ENCODE results near the gene DDR1.
"Not testable (repeated sequence)": the region's sequence is repeated elsewhere in the genome, so short reads cannot be mapped to it uniquely, and the experiment has no call there.

DDR1 gene

DNA sequence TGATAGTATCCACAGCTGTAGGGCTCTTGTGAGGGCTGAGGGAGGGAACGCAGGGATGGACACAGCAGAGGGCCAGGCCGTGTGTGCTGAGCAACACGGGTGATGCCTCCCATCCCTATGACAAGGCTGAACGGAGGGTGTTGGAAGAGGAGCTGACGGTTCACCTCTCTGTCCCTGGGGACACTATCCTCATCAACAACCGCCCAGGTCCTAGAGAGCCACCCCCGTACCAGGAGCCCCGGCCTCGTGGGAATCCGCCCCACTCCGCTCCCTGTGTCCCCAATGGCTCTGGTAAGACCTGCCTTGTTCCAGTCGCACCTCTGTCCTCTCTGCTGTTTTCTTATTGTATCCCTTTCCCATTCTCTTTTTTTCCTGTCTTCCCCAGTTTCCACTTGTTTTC is 10.1 kb downstream of the DDR1 start:
- Mint-ChIP-seq H3K27me3 (no peaks in the 10 kb centered on the region), H3K36me3 (peaks cover 9% of the 10 kb centered on the region), H3K4me3 (no peak overlapping the region), H3K9me3 (no peaks in the 10 kb centered on the region), H3K27ac (no peak overlapping the region), H3K4me1 (no peaks in the 10 kb centered on the region)

DNA sequence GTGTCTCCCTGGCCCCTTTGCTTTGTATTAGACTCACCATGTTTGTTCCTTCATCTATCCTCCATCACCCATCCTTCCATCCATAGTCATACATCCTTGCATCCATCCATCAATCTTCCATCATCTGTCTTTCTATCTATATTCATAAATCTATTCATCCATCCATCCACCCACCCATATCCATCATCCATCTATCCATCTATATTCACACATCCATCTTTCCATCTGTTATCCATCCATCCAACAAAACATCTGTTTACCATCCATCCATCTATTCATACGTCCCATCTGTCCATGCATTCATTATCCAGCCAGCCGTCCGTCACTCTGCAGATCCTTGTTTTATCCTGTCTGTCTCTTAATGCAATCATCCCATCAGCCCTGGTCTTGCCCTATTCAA is 10.6 kb downstream of the DDR1 start:
- Mint-ChIP-seq H3K4me1 (no peaks in the 10 kb centered on the region), H3K9me3 (no peaks in the 10 kb centered on the region), H3K27ac (no peak overlapping the region), H3K36me3 (peaks cover 9% of the 10 kb centered on the region), H3K4me3 (no peak overlapping the region), H3K27me3 (no peaks in the 10 kb centered on the region)

DNA sequence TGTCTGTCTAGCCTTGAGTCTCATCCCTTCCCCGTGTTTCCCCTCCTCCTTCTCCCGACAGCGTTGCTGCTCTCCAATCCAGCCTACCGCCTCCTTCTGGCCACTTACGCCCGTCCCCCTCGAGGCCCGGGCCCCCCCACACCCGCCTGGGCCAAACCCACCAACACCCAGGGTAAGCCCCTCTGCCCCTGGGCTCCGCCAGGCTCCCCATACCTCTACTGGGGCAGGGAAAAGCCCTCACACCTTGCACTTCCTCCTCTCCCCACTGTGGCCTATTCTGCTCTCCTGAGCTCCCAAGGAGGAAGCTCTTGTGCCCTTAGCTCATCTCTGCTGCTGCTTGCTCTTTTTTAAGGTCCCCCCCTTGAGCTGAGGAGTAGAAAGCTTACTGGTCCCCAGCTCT is 11.0 kb downstream of the DDR1 start:
- no peaks in the 10 kb centered on the region for H3K4me1 Mint-ChIP-seq
- peaks cover 11% of the 10 kb centered on the region for H3K36me3 Mint-ChIP-seq
- no peaks in the 10 kb centered on the region for H3K27me3 Mint-ChIP-seq
- no peak overlapping the region for H3K4me3 Mint-ChIP-seq
- H3K9me3 Mint-ChIP-seq = no peaks in the 10 kb centered on the region
- no peak overlapping the region for H3K27ac Mint-ChIP-seq

DNA sequence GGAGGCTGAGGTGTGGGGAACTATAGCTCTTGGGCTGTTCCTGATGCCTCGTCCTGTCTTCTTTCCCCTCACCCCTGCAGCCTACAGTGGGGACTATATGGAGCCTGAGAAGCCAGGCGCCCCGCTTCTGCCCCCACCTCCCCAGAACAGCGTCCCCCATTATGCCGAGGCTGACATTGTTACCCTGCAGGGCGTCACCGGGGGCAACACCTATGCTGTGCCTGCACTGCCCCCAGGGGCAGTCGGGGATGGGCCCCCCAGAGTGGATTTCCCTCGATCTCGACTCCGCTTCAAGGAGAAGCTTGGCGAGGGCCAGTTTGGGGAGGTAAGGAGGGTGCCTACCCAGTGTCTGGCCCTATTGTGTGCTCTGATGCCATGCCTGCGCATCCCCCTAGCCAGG is 12.2 kb downstream of the DDR1 start:
- Mint-ChIP-seq H3K9me3 (no peaks in the 10 kb centered on the region), H3K27me3 (no peaks in the 10 kb centered on the region), H3K27ac (peak overlapping the region; percentile 6), H3K36me3 (peaks cover 11% of the 10 kb centered on the region), H3K4me1 (no peaks in the 10 kb centered on the region), H3K4me3 (no peak overlapping the region)

DNA sequence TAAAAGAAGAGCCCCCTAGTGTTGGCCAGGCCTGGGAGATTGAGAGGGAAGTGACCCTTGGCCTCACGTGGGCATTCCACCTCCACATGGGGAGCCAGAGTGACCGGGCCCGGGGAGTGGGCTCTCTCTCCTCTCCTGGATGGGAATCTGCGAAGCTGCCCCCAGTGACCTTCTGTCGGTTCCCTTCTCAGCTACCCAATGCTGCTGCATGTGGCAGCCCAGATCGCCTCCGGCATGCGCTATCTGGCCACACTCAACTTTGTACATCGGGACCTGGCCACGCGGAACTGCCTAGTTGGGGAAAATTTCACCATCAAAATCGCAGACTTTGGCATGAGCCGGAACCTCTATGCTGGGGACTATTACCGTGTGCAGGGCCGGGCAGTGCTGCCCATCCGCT is 13.6 kb downstream of the DDR1 start:
- Mint-ChIP-seq H3K27me3 (no peaks in the 10 kb centered on the region), H3K36me3 (peaks cover 9% of the 10 kb centered on the region), H3K9me3 (no peaks in the 10 kb centered on the region), H3K4me1 (no peaks in the 10 kb centered on the region), H3K4me3 (no peak overlapping the region), H3K27ac (no peak overlapping the region)

DNA sequence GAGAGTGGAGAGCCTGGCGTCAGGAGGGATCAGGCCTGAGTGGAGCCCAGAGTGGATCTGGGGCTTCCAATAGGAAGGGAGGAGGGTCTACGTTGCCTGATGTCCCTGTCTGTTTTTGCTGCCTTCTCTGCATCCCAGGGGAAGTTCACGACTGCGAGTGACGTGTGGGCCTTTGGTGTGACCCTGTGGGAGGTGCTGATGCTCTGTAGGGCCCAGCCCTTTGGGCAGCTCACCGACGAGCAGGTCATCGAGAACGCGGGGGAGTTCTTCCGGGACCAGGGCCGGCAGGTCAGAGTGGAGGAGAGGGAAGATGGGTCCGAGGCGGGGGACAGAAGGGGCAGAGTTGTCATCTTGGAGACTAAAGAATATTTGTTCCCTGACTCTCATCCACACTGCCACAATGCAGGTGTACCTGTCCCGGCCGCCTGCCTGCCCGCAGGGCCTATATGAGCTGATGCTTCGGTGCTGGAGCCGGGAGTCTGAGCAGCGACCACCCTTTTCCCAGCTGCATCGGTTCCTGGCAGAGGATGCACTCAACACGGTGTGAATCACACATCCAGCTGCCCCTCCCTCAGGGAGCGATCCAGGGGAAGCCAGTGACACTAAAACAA is 14.5 kb downstream of the DDR1 start:
- Mint-ChIP-seq H3K9me3 (no peaks in the 10 kb centered on the region), H3K4me1 (no peaks in the 10 kb centered on the region), H3K27ac (no peak overlapping the region), H3K4me3 (no peak overlapping the region), H3K27me3 (no peaks in the 10 kb centered on the region), H3K36me3 (peaks cover 9% of the 10 kb centered on the region)

DNA sequence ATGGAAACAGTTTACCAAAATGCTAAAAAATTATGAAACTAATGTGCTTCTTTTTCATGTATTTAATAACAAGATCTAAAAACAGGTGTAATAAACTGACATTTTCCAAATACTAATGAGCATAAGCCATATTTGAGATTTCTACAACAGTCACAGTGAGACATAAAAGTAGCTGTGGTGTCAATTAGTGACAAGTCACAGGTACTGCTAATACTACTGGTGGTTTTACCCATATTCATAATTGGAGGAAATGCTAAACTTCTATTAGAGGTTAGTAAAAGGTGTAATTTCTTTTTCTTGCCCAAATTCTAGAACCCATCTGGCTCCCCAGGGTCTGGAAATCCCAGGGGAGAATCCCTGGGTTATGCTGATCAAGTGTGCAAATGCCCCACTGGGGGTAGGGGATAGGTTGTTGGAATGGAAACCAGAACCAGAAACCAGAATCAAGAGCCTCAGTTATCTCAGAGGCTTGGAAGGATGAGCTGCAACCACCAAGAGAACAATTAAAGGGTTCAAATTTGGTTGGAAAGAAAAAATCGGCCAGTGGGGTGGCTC is 16.6 kb downstream of the DDR1 start:
- Mint-ChIP-seq H3K27ac (no peak overlapping the region), H3K27me3 (no peaks in the 10 kb centered on the region), H3K4me1 (no peaks in the 10 kb centered on the region), H3K9me3 (no peaks in the 10 kb centered on the region), H3K4me3 (no peak overlapping the region), H3K36me3 (peaks cover 4% of the 10 kb centered on the region)

DNA sequence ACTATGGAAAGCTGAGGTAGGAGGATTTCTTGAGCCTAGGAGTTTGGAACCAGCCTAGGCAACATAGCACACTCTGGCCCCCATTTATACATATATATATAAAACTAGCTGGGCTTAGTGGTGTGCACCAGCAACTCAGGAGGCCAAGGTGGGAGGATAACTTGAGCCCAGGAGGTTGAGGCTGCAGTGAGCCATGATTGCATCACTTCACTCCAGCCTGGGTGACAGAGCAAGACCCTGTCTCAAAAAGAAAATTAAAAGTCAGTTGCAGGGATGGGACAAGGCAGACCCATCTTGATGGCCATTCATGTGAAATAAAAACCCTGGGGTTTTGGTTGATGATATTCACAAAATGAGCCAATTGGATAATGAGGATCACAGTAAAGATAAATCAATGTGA is 17.1 kb downstream of the DDR1 start:
- no peak overlapping the region for H3K4me3 Mint-ChIP-seq
- H3K4me1 Mint-ChIP-seq = no peaks in the 10 kb centered on the region
- H3K36me3 Mint-ChIP-seq = peaks cover 4% of the 10 kb centered on the region
- no peaks in the 10 kb centered on the region for H3K9me3 Mint-ChIP-seq
- no peaks in the 10 kb centered on the region for H3K27me3 Mint-ChIP-seq
- H3K27ac Mint-ChIP-seq = no peak overlapping the region

DNA sequence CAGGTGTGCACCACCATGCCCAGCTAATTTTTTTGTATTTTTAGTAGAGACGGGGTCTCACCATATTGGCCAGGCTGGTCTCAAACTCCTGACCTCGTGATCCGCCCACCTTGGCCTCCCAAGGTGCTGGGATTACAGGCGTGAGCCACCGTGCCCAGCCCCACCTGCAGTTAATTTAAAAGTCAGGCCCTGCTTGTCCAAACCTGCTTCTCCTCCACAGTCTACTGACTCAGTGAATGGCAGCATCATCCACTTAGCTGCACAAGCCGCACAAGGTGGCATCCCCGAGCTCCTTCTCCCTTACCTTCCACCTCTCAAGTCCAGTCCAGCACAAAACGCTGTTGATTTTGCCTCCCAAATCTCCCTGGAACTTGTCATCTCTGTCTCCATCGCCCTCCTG is 17.9 kb downstream of the DDR1 start:
- not testable (repeated sequence) for H3K4me1 Mint-ChIP-seq, H3K9me3 Mint-ChIP-seq, H3K27ac Mint-ChIP-seq, H3K27me3 Mint-ChIP-seq, H3K36me3 Mint-ChIP-seq, H3K4me3 Mint-ChIP-seq

DNA sequence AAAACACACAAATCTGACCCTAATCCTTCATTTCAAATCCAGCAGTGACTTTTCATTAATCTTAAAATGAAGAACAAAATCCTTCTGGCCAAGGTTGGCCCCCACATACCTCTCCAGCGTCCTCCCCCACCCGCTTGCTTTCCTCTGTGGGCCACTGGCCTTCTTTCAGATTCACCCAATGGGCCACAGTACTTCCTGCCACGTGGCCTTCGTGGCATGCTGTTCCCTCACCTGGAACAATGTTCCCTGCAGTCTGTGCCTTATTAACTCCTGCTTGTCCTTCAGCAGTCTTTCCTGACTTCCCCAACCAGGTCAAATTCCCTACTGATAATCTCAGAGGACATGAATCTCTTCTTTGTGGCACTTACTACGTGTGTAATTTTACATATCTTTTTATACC is 18.4 kb downstream of the DDR1 start:
- peaks cover 4% of the 10 kb centered on the region for H3K36me3 Mint-ChIP-seq
- H3K27me3 Mint-ChIP-seq = no peaks in the 10 kb centered on the region
- H3K9me3 Mint-ChIP-seq = no peaks in the 10 kb centered on the region
- H3K4me1 Mint-ChIP-seq = peaks cover 5% of the 10 kb centered on the region
- H3K4me3 Mint-ChIP-seq = no peak overlapping the region
- no peak overlapping the region for H3K27ac Mint-ChIP-seq

DNA sequence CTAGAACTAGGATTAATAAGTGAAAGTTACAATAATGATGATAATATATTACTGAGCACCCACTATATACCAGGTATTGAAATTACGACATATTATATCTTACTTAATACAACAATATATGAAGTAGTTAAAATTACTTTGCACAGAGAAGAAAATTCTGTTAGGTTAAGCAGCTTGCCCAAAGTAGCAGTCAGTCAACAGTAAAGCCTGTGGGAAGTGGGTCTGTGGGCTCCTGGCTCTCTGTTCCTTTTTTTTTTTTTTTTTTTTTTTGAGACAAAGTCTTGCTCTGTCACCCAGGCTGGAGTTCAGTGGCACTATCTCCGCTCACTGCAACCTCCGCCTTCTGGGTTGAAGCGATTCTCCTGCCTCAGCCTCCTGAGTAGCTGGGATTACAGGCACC is 18.9 kb downstream of the DDR1 start:
- Mint-ChIP-seq H3K4me3 (no peak overlapping the region), H3K4me1 (peaks cover 10% of the 10 kb centered on the region)

DNA sequence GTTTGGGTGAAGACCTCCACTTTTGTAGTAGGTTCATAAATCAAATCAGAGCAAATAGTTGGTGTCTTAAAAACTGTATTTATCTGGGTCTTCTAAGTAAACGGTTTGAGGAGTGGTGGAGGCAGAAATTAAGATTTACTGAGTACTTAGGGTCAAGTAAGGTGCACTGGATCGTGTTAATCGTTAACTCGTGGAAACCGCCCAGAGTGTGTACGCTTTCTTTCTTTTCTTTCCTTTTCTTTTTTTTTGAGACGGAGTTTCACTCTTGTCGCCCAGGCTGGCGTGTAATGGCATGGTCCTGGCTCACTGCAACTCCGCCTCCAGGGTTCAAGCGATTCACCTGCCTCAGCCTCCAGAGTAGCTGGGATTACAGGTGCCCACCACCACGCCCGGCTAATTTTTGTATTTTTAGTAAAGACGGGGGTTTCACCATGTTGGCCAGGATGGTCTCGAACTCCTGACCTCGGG is 23.0 kb downstream of the DDR1 start:
- not testable (repeated sequence) for H3K9me3 Mint-ChIP-seq, H3K27me3 Mint-ChIP-seq, H3K36me3 Mint-ChIP-seq
- H3K4me1 Mint-ChIP-seq = peaks cover 33% of the 10 kb centered on the region
- H3K4me3 Mint-ChIP-seq = peak overlapping the region; percentile 100
- peak overlapping the region; percentile 76 for H3K27ac Mint-ChIP-seq

More for the DNA sequence above, 18.9 kb downstream of the DDR1 start:
- no peaks in the 10 kb centered on the region for H3K27me3 Mint-ChIP-seq
- no peaks in the 10 kb centered on the region for H3K9me3 Mint-ChIP-seq
- H3K27ac Mint-ChIP-seq = no peak overlapping the region
- peaks cover 4% of the 10 kb centered on the region for H3K36me3 Mint-ChIP-seq

DNA sequence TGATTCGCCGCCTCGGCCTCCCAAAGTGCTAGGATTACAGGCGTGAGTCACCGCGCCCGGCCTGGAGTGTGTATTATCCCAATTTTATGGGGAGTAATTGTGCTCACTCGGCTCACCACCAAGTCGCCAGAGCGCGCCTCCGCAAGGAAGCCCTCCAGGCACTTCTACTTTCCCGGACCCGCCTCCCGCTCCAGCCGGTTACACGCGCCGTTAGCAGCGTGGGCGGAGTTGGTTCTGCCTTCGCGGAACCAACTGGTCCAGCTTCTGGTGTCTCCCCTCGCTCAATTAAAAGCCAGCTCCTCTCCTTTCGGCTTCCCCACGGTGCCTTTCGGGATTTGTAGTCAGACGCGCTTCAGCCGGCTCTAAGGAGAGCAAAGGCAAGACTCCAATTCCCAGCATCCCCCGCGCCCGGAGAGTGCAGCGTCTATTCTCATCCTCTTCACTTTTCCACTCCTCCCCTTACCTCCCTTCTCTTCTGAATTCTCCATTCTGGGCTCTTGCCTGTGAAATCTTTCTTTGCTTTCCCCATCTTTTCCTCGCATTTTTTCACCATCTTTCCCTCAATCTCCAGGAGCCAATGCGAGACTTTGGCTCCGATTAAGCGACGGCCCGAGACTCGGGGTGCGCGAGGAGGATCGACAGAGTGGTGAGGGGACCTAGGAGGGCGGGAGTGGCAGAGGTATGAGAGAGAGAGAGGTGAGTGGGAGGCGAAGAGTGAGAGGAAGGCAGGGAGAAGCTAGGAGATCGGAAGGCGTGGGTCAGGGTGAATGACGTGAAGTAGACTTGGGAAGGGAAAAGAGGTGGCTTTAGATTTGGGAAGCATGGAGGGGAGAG is 23.7 kb downstream of the DDR1 start, which contains the start of gene GTF2H4:
Gene GTF2H4, plus strand, starts transcription at position 450 of the 834 bp plus-strand sequence.
- Mint-ChIP-seq H3K4me1 (peaks cover 36% of the 10 kb centered on the region), H3K36me3 (peaks cover 13% of the 10 kb centered on the region), H3K4me3 (peak within 1 kb of the TSS; percentile 100), H3K9me3 (no peaks in the 10 kb centered on the region), H3K27ac (peak within 1 kb of the TSS; percentile 76), H3K27me3 (no peaks in the 10 kb centered on the region)

DNA sequence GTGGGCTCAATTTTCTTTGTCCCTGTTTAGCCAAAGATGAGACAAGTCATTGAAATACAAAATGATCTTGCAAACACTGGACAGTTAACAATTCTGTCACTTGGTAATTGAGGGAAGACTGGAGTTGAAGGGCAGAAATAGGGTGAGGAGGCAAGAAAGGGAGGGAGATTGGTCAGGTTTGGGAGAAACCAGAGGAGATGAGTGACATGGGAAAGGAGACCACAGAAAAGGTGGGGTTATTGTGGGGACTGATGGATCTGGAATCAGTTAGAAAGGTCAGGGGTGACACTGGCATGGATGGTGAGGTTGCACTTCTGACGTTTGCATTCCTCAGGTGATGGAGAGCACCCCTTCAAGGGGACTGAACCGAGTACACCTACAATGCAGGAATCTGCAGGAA is 24.4 kb downstream of the DDR1 start:
- Mint-ChIP-seq H3K9me3 (no peaks in the 10 kb centered on the region), H3K27ac (peak overlapping the region; percentile 76), H3K27me3 (no peaks in the 10 kb centered on the region), H3K4me3 (peak overlapping the region; percentile 100), H3K36me3 (peaks cover 13% of the 10 kb centered on the region), H3K4me1 (peaks cover 40% of the 10 kb centered on the region)

DNA sequence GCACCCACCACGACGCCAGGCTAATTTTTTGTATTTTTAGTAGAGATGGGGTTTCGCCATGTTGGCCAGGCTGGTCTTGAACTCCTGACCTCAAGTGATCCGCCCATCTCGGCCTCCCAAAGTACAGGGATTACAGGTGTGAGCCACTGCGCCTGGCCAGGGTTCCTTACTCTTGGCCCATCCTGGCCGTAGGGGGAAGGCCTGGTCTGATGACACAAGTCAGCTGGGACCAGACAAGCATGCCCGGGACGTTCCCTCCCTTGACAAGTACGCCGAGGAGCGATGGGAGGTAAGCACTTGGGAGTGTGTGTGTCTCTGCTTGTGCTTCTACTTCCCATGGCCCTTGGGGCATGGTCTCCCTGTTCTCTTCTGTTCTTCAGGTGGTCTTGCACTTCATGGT is 26.2 kb downstream of the DDR1 start:
- not testable (repeated sequence) for H3K27me3 Mint-ChIP-seq, H3K27ac Mint-ChIP-seq, H3K9me3 Mint-ChIP-seq, H3K4me3 Mint-ChIP-seq
- peaks cover 48% of the 10 kb centered on the region for H3K4me1 Mint-ChIP-seq
- peaks cover 14% of the 10 kb centered on the region for H3K36me3 Mint-ChIP-seq

All from activated naive CD4-positive, alpha-beta T cell treated with anti-CD3 and anti-CD28 coated beads, Interleukin-2, amount 50 U/mL, for 24 hours (primary cell).